ENCODE measurements around the gene SLC25A4. TPM values are rescaled to one million over a fixed set of nuclear protein-coding genes. Genes with fewer than 3 reads are reported as not detected.

Gene SLC25A4
- total RNA-seq, 1 donor from 2014 or later, result 32.0 TPM

DNA sequence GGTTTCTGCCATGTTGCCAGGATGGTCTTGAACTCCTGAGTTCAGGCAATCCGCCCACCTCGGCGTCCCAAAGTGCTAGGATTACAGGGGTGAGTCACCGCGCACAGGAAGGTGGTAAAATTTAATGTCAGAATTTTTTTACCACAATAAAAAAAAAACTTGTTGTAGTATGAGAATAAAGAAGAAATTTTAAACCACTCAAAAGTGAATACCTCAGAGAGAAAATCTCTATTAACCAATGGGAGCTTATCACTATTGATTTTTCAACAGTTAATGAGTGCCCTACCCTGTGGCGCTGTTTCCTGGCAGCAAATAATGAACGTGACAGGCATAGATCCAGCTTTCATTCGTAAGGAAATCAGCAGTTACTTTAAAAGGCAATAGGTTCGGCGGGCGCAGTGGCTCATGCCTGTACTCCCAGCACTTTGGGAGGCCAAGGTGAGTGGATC is 32.7 kb upstream of the SLC25A4 start:
- Histone ChIP-seq H3K4me2 (ENCODE audit: low read length) (no peak overlapping the region), H3K27ac (ENCODE audit: low read depth, low read length) (no peak overlapping the region), H3K79me2 (ENCODE audit: insufficient read depth, low read length) (no peaks in the 10 kb centered on the region), H3K9me3 (ENCODE audit: insufficient read depth, low read depth, low read length) (no peaks in the 10 kb centered on the region), H3K36me3 (ENCODE audit: insufficient read depth, low read length) (no peaks in the 10 kb centered on the region), H4K20me1 (ENCODE audit: insufficient read depth, low read length) (no peaks in the 10 kb centered on the region), H2AFZ (ENCODE audit: low read depth, low read length) (no peak overlapping the region), H3K27me3 (ENCODE audit: insufficient read depth, low read length) (no peaks in the 10 kb centered on the region), H3K4me3 (ENCODE audit: insufficient read depth, low read depth, low read length) (no peak overlapping the region), H3K9ac (ENCODE audit: low read length) (no peak overlapping the region), H3K4me1 (ENCODE audit: insufficient read depth, low read length) (peaks cover 8% of the 10 kb centered on the region)
- Mint-ChIP-seq H3K27me3 (ENCODE audit: low read depth, unreplicated experiment) (peaks cover 4% of the 10 kb centered on the region), H3K4me1 (ENCODE audit: low read depth, unreplicated experiment) (peaks cover 7% of the 10 kb centered on the region), H3K36me3 (ENCODE audit: low read depth, unreplicated experiment) (no peaks in the 10 kb centered on the region), H3K27ac (ENCODE audit: unreplicated experiment) (no peak overlapping the region), H3K4me3 (ENCODE audit: unreplicated experiment) (no peak overlapping the region), H3K9me3 (ENCODE audit: unreplicated experiment) (no peaks in the 10 kb centered on the region)
- FAIRE-seq, result no peak
- DNase-seq (ENCODE audit: low read depth), result no peak
- TF ChIP-seq EZH2 (IDR thresholded peaks at IDR 0.05; ENCODE audit: insufficient read depth, low read length), result no peak
- TF ChIP-seq, protein P1, sequence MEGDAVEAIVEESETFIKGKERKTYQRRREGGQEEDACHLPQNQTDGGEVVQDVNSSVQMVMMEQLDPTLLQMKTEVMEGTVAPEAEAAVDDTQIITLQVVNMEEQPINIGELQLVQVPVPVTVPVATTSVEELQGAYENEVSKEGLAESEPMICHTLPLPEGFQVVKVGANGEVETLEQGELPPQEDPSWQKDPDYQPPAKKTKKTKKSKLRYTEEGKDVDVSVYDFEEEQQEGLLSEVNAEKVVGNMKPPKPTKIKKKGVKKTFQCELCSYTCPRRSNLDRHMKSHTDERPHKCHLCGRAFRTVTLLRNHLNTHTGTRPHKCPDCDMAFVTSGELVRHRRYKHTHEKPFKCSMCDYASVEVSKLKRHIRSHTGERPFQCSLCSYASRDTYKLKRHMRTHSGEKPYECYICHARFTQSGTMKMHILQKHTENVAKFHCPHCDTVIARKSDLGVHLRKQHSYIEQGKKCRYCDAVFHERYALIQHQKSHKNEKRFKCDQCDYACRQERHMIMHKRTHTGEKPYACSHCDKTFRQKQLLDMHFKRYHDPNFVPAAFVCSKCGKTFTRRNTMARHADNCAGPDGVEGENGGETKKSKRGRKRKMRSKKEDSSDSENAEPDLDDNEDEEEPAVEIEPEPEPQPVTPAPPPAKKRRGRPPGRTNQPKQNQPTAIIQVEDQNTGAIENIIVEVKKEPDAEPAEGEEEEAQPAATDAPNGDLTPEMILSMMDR (IDR thresholded peaks at IDR 0.05; ENCODE audit: insufficient read depth, low read depth, low read length), result no peak

GRCh38 chr4:185112104-185112503 is 31.0 kb upstream of the SLC25A4 start:
- FAIRE-seq (peak; percentile 97), DNase-seq (ENCODE audit: low read depth) (peak; percentile 94)
- H3K9me3 ChIP-seq (ENCODE audit: insufficient read depth, low read depth, low read length), result no peaks in the 10 kb centered on the region
- H3K4me3 ChIP-seq (ENCODE audit: insufficient read depth, low read depth, low read length), result no peak overlapping the region
- no peaks in the 10 kb centered on the region for H3K79me2 ChIP-seq (ENCODE audit: insufficient read depth, low read length)
- Mint-ChIP-seq H3K27ac (ENCODE audit: unreplicated experiment) (peak overlapping the region; percentile 75), H3K4me1 (ENCODE audit: low read depth, unreplicated experiment) (peaks cover 7% of the 10 kb centered on the region), H3K4me3 (ENCODE audit: unreplicated experiment) (no peak overlapping the region), H3K27me3 (ENCODE audit: low read depth, unreplicated experiment) (peaks cover 4% of the 10 kb centered on the region), H3K9me3 (ENCODE audit: unreplicated experiment) (no peaks in the 10 kb centered on the region), H3K36me3 (ENCODE audit: low read depth, unreplicated experiment) (no peaks in the 10 kb centered on the region)
- H3K9ac ChIP-seq (ENCODE audit: low read length), result no peak overlapping the region
- no peaks in the 10 kb centered on the region for H3K27me3 ChIP-seq (ENCODE audit: insufficient read depth, low read length)
- no peak overlapping the region for H3K27ac ChIP-seq (ENCODE audit: low read depth, low read length)
- H3K36me3 ChIP-seq (ENCODE audit: insufficient read depth, low read length), result no peaks in the 10 kb centered on the region
- no peak overlapping the region for H3K4me2 ChIP-seq (ENCODE audit: low read length)
- H4K20me1 ChIP-seq (ENCODE audit: insufficient read depth, low read length), result no peaks in the 10 kb centered on the region
- H3K4me1 ChIP-seq (ENCODE audit: insufficient read depth, low read length), result peaks cover 12% of the 10 kb centered on the region
- H2AFZ ChIP-seq (ENCODE audit: low read depth, low read length), result no peak overlapping the region
- no peak for TF ChIP-seq EZH2 (IDR thresholded peaks at IDR 0.05; ENCODE audit: insufficient read depth, low read length)
- TF ChIP-seq, protein P1 (IDR thresholded peaks at IDR 0.05; ENCODE audit: insufficient read depth, low read depth, low read length), result no peak

- no peak for DNase-seq (ENCODE audit: low read depth)
- H3K27ac Mint-ChIP-seq (ENCODE audit: unreplicated experiment), result no peak overlapping the region
- no peak for FAIRE-seq
- Histone ChIP-seq H3K79me2 (ENCODE audit: insufficient read depth, low read length) (no peaks in the 10 kb centered on the region), H3K27ac (ENCODE audit: low read depth, low read length) (no peak overlapping the region), H3K4me1 (ENCODE audit: insufficient read depth, low read length) (peaks cover 12% of the 10 kb centered on the region), H3K27me3 (ENCODE audit: insufficient read depth, low read length) (no peaks in the 10 kb centered on the region), H2AFZ (ENCODE audit: low read depth, low read length) (no peak overlapping the region), H3K9me3 (ENCODE audit: insufficient read depth, low read depth, low read length) (no peaks in the 10 kb centered on the region), H3K36me3 (ENCODE audit: insufficient read depth, low read length) (no peaks in the 10 kb centered on the region), H3K4me3 (ENCODE audit: insufficient read depth, low read depth, low read length) (no peak overlapping the region), H4K20me1 (ENCODE audit: insufficient read depth, low read length) (no peaks in the 10 kb centered on the region), H3K4me2 (ENCODE audit: low read length) (no peak overlapping the region), H3K9ac (ENCODE audit: low read length) (no peak overlapping the region)
- H3K27me3 Mint-ChIP-seq (ENCODE audit: low read depth, unreplicated experiment), result peaks cover 4% of the 10 kb centered on the region
- H3K36me3 Mint-ChIP-seq (ENCODE audit: low read depth, unreplicated experiment), result no peaks in the 10 kb centered on the region
- TF ChIP-seq, protein P1 (IDR thresholded peaks at IDR 0.05; ENCODE audit: insufficient read depth, low read depth, low read length), result no peak
- no peak for TF ChIP-seq EZH2 (IDR thresholded peaks at IDR 0.05; ENCODE audit: insufficient read depth, low read length)
- no peak overlapping the region for H3K4me3 Mint-ChIP-seq (ENCODE audit: unreplicated experiment)
- H3K4me1 Mint-ChIP-seq (ENCODE audit: low read depth, unreplicated experiment), result peaks cover 7% of the 10 kb centered on the region
- H3K9me3 Mint-ChIP-seq (ENCODE audit: unreplicated experiment), result no peaks in the 10 kb centered on the region
Measured at GRCh38 chr4:185113340-185113739, 29.7 kb upstream of the SLC25A4 start.
